Occipital lobe (tissue), 2 donors: Measurements from ENCODE around the gene SOCS1. TPM values are rescaled to one million over a fixed set of nuclear protein-coding genes. Genes with fewer than 3 reads are reported as not detected.
"Not testable (repeated sequence)": the region's sequence is repeated elsewhere in the genome, so short reads cannot be mapped to it uniquely, and the experiment has no call there.

ENCODE experiments used
- DNase-seq: peaks from one replicate; lab custom pipeline; 2025; lab: John Stamatoyannopoulos, UW
- total RNA-seq: library from RNA; depleted of rRNA; stranded (reverse); fragments of >200 nt; gene quantifications from one replicate; pipeline ENCODE4 v1.2.3, GENCODE V29; 2014

Gene SOCS1
- total RNA-seq, 1 donor from 2014 or later = not detected

DNA sequence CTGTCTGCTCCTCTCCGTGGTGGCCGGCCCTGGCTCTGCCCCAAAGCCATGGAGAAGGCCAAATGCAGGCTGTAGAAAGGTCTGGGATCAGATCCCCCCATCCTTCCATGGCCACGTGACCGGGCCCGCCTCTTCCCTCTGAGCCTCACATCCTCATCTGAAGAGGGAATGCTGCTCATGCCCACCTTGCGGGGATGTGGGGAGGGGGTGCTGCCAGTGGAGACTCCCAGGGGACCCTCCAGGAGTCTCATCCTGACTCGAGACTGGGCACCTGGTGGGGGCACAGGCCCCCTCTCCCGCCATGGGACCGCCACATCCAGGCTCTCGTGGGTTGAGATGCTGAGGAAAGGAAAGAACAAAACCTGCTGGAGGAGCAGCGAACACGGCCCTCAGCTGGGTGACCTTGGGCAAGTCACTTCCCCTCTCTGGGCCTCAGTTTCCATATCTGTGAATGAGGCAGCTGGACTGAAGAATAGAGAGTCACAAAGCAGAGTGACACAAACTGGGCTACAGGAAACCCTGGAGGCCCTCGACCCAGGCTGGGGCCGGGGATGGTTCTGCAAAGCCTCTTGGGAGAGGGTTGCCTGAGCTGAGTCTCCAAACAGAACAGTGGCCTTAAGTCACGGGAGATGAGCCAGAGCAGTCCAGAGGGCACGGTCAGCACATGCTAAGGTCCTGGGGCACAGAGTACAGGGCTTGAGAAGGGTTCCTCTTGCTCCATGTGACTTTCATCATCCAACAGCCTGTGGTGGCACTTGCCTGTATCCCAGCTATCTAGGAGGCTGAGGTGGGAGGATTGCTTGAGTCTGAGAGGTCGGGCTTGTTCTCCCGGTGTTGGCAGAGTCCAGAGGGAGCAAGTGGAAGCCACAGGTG is 30.1 kb downstream of the SOCS1 start:
- DNase-seq = no peak

GRCh38 chr16:11224894-11225676 is 30.9 kb downstream of the SOCS1 start:
- DNase-seq = no peak

DNA sequence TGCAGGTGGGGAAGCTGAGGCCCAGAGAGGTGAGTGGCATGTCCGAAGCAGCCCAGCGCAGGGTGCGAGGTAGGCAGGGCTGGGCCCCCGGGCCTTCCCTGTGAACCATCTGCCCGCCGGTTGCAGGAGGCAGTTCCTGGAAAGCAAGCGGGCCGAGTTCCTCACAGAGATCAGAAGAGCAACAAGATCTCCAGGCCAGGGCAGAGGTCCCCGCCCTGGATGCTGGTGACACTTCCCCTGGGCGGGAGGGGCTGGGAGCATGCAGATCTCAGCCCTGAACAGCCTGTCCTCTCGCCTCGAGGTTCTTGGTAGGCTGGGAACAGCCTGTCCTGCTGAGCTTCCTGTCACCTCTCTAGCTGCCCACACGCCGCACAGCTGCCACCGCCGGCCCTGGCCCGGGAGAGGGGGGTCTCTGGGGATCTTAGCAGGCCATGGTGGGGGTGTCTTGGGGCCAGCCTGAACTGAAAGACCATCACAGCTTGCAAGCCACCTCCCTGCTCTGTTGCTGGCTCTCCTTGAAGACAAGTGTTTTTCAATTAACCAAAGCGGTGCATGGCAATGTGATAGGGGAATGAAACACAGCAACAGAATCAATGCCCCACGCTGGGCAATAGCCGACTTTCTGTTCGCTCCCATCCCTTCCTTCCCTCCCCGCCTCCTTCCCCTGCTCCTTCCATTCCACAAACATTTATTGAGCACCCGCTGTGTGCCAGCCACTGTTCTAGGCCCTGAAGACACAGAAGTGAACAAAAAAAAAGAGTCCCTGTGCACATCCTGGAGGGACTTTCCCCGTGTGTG is 31.7 kb downstream of the SOCS1 start:
- DNase-seq = no peak

GRCh38 chr16:11220507-11220906 is 35.5 kb downstream of the SOCS1 start:
- DNase-seq = not testable (repeated sequence)

DNA sequence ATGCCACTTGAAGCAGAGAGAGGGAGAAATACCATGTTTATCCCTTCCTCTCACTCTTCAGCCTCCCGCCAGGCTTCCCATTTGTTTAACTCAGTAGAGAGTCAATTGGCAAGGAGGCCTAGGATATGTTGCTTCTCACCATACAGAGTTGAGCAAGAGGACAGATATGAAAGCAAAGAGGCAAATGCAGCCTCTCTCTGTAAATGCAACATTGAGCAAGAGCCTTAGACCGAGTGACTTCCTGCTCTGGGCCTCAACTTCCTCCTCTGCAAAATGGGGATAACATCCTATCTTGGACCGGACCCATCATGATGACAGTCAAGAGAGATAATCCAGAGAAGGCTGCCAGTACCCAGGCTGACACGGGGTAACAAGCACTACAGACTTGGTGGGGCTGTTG is 36.8 kb downstream of the SOCS1 start:
- DNase-seq = no peak

DNA sequence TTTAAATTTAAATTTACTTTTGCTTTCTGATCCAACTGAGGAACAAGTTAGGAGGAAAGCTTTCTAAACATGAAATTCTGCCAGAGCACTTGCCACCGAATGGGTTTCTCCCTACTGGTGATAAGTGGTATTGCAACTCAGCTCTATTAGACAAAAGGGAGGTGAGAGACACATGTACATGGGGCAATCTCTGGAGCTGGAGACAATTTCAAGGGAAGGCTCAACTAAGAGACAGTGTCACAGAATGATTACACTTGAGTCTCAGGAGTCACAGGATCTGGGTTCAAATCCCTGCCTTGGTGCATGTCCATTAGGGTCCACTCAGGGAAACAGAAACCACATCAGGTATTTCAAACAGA is 37.4 kb downstream of the SOCS1 start:
- DNase-seq = no peak

DNA sequence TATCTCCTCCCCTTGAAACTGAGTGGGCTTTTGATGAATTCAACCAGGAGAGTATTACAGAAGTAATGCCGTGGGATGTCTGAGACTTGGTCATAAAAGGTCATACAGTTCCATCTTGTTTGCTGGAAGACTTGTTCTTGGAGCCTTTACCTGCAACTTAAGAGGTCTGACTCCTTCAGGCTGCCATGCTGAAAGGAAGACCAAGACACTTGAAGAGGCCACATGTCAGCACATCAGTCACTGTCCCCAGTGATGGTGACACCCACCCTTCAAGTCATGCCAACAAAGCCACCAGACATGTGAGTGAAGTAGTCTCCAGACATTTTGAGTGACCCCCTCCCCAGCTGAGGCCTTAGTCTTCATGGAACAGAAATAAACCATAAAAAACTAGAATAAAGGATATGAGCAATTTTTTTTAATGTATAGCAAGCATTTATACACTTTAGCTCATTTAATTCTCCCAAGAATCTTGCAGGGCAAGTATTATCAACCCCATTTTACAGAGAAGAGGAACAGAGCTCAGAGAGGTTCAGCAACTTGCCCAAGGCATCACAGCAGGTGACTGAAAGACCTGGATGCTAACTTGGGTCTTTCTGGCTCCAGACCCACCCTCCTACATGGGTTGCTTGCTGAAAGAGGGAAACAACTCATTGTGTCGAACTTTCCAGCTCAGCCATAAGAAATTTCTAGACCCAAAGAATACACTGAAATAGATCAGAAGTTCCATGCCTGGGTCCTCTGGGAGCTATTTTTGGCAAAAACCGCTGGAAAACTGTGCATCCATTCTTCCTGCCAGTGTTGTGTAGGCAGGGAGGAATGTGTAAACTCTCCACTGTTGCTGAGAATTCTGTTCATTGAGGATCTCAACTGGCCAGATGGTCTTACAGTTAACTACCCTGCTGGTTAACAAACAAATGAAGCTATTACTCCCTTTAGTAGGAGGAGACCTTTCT is 38.1 kb downstream of the SOCS1 start:
- DNase-seq = no peak

DNA sequence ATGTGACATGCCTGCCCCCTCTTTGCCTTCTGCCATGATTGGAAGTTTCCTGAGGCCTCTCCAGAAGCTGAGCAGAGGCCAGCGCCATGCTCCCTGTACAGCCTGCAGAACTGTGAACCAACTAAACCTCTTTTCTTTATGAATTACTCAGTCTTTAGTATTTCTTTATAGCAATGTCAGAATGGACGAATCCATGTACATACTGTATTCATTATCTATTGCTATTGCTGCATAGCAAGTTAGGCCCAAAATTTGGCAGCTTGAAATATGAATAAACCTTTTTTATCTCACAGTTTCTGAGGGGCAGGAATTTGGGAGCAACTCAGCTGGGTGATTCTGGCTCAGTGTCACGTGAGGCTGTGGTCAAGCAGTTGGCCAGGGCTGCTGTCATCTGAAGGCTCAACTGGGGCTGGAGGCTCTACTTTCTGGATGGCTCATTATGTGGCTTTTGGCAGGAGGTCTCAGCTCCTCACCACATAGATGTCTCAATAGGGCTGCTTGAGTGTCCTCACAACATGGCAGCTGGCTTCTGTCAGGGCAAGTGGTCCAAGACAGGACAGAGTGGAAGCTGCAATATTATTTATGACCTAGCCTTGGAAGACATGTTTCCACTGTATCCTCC is 40.0 kb downstream of the SOCS1 start:
- DNase-seq = no peak

DNA sequence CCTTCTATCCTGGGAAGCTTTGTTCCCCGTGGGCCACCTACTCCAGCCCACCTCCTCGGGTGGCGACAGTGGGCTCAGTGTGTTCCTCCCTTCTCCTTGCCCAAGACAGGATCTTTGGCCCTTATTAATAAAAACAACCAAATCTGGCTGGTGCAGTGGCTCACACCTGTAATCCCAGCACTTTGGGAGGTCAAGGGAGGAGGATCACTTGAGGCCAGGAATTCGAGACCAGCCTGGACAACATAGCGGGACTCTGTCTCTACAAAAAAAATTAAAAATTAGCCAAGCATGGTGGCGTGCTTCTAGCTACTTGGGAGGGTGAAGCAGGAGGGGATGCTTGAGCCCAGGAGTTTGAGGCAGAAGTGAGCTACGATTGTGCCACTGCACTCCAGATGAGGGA is 42.2 kb downstream of the SOCS1 start:
- DNase-seq = no peak

- no peak for DNase-seq
These were observed 42.6 kb downstream of the SOCS1 start for GRCh38 chr16:11213373-11213772.

DNA sequence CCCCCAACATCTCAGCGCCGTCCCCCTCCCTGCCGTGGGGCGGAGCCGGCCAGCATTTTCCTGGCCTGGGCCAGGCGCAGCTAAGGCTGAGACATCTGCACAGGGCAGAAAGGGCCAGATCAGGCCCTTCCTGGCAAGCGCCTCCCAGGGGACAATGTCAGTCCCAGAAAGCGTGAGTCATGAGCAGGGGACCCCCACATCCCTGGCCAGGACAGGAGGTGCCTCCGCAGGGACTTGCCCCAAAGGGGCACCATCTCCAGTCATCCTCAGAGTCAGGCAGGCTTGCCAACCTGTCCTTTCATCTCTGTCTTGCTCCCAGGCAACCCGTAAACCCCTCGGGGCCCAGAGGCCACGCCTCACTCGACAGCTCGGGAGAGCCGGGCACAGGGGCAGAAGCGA is 43.2 kb downstream of the SOCS1 start:
- DNase-seq = no peak

GRCh38 chr16:11211977-11212797 is 43.8 kb downstream of the SOCS1 start:
- DNase-seq = no peak

- DNase-seq = no peak
These were observed 44.7 kb downstream of the SOCS1 start for GRCh38 chr16:11211061-11211976.

- no peak for DNase-seq
These were observed 45.7 kb downstream of the SOCS1 start for GRCh38 chr16:11210260-11210659.

DNA sequence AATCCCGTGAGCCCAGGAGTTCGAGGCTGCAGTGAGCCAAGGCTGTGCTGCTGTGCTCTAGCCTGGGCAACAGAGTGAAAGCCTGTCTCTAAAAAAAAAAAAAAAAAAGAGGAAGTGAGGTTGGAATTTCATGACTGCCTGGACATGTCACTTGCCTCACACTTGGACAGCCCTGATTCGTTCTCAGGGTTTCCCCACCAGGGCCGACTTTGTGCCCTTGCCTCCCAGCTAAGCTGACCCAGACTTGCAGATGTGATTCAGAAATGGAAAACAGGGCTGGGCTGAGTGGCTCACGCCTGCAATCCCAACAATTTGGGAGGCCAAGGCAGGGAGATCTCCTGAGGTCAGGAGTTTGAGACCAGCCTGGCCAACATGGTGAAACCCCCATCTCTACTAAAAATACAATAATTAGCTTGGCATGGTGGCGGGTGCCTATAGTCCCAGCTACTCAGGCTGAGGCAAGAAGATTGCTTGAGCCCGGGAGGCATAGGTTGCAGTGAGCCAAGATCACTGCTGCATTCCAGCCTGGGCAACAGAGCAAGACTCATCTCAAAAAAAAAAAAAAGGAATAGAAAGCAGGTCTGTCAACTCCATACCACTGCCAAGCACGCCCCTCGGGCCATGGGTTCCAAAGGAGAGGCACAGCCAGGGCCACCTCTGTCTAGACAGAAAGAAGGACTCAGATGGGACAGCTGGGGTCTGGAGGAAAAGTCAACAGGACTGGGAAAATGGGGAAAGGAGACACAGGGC is 46.9 kb downstream of the SOCS1 start:
- DNase-seq = no peak

- DNase-seq = no peak
These were observed 48.4 kb downstream of the SOCS1 start for GRCh38 chr16:11207646-11208045.

DNA sequence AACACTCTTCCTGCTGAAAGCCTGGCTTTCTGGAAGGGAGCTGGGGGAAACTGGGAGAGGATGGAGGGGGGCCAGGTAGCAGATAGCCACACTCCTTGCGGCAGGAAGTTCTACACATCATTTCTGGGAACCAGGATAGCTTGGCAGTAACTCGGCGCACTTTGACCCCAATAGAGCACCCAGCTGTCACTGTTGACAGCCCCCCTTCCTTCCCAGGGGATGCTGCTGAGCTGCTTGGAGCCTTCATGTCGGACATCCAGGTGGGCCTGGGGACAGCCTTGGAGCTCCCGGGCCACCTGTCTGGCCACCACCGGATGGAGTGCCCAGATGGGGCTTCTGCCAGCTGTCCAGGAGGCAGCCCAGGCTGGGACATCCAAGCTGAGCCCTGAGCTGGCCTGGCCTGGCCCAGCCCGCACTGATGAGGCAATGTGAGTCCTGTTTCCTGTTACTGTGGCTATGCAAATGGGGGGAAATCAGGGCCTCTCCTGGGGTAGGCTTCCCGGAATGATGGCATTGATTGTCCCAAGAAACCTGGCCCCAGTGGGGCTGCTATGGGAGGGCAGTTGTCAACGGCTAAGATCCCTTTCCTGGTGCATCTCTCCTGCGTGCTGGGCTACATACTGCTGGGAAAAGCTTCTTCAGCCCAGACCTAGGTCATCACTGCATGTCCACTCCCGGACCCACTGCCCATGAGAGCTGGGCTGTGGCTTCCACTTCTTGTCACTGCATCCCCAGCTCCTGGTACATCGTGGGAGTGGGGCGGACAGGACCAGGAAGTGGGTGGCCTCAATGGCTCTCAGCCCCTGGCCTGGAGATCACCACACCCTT is 50.0 kb downstream of the SOCS1 start:
- no peak for DNase-seq
